Fibroblast of mammary gland (primary cell): ENCODE data around the gene CDH15.

Experiments
- DNase-seq: peaks from one replicate; pipeline ENCODE4 v3.0.0-alpha.2; 2010; ENCODE audit warnings: low read depth
- H3K4me3 ChIP-seq: 2 replicates; pipeline ENCODE4 v1.5.1; 2011; ENCODE audit warnings: low read depth, mild to moderate bottlenecking, low read length, moderate library complexity; ENCODE audit not compliant: control insufficient read depth
- CTCF ChIP-seq: conservative IDR thresholded peaks from 2 replicates; pipeline ENCODE4 v1.5.1; 2011; ENCODE audit warnings: low read depth, low read length, inconsistent platforms; ENCODE audit not compliant: control insufficient read depth, insufficient read depth

Gene CDH15

GRCh38 chr16:89244754-89245153 lies 73.2 kb downstream of the CDH15 start:
- H3K4me3 ChIP-seq = no peak overlapping the region
- TF ChIP-seq CTCF = no peak
- DNase-seq = no peak
